HG03159 (cell line): Measurements from ENCODE around the gene GLIS1.

Source experiments
- ATAC-seq: cut with Tn5 transposase; IDR thresholded peaks from one replicate; pipeline ENCODE4 v1.9.1; 2021; ENCODE audit warnings: mild to moderate bottlenecking, moderate library complexity; ENCODE audit not compliant: unreplicated experiment

Gene GLIS1

GRCh38 chr1:53736290-53736689 lies 2.7 kb downstream of the GLIS1 start:
- ATAC-seq = no peak

DNA sequence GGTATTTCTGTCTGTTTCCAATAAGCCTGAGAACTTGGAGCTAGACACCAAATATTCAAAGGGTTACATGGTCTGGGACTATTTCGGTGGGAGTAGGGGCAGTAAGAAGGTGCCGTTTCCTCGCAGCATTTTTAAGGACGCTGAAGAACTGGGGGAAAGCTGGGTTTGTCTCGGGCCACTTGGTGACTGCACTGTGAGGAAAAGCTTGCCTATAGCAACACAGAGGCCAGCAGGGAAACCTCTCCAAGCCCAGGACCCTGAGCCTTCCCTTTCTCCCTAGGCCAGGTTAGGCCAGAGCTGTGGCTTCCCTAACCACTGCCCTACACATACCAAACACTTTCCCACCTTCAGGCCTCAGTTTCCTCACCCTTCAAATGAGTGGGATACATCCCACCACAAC lies 3.3 kb downstream of the GLIS1 start:
- no peak for ATAC-seq

GRCh38 chr1:53735261-53735660 lies 3.7 kb downstream of the GLIS1 start:
- ATAC-seq = no peak

GRCh38 chr1:53734650-53735211 lies 4.2 kb downstream of the GLIS1 start:
- no peak for ATAC-seq

- no peak for ATAC-seq
Measured at GRCh38 chr1:53733975-53734649, 4.9 kb downstream of the GLIS1 start.

DNA sequence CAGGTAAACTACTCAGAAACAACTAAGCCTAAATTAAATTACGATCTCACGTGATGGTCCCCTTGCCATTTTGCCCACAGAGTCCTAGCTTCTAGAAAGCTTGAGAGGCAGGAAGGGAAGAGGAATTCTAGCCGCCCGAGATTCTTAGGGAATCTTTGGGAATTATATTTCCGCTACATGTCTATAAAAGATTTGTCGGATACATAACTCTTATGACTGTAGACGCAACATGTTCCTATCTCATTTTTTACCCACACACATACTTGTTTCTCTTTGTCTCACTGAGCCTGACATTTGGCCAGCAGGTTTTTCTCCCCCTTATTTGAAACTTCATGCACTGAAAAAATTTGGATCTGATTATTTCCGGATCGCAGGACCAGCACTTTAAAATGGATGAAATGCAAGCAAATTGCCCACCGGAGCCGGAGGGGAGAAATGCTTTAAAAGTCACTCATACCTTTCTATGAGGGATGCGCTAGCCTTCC lies 5.5 kb downstream of the GLIS1 start:
- ATAC-seq = no peak

GRCh38 chr1:53732912-53733317 lies 6.0 kb downstream of the GLIS1 start:
- ATAC-seq = no peak

GRCh38 chr1:53732409-53732808 lies 6.6 kb downstream of the GLIS1 start:
- no peak for ATAC-seq

GRCh38 chr1:53731779-53732305 lies 7.1 kb downstream of the GLIS1 start:
- ATAC-seq = no peak

DNA sequence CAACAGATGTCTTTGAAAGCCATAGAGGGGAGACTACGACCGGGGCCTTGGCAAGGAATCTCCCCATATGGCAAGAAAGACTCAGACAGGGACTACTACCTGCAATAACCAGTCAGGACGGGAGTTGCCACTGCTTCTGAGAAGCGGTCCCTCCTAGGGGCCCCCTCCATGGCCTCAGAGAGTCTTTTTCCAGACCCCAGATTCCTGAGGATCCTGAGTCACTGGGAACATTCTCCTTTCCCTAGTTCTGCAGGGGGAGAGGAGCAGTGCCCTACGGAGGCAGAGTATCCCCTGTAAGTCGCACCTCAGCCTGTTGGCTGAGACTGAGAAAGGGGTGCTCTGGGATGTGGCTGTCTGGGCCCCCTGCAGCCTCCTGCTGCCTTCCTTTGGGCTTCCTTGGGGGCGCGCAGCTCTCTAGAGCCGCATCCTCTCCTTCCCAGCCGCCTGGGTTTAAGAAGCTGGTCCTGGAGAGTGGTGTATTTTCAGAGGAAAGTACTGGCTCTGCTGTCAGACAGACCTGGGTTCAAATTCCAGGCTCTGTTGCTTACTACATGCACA lies 7.8 kb downstream of the GLIS1 start:
- ATAC-seq = no peak

- ATAC-seq = no peak
Measured at GRCh38 chr1:53730224-53730865, 8.6 kb downstream of the GLIS1 start.

- ATAC-seq = no peak
Measured at GRCh38 chr1:53729456-53730223, 9.3 kb downstream of the GLIS1 start.

GRCh38 chr1:53728702-53729455 lies 10.1 kb downstream of the GLIS1 start:
- ATAC-seq = no peak

DNA sequence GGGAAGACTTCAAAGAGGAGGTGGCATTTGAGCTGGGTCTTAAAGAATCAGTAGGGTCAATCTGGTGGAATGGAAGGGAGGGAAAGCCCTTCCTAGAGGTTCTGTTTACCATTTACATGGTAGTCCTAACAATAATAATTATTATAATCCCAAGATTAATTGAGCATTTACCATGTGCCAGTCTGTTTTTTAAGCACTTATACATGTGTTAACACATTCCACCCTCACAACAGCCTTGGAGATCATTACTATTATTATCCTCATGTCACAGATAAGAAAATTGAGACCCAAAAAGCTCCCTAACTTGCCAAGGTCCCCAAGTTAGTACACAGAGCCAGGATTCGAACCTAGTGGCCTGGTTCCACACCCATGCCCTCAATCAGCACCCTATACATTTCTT lies 10.8 kb downstream of the GLIS1 start:
- no peak for ATAC-seq

DNA sequence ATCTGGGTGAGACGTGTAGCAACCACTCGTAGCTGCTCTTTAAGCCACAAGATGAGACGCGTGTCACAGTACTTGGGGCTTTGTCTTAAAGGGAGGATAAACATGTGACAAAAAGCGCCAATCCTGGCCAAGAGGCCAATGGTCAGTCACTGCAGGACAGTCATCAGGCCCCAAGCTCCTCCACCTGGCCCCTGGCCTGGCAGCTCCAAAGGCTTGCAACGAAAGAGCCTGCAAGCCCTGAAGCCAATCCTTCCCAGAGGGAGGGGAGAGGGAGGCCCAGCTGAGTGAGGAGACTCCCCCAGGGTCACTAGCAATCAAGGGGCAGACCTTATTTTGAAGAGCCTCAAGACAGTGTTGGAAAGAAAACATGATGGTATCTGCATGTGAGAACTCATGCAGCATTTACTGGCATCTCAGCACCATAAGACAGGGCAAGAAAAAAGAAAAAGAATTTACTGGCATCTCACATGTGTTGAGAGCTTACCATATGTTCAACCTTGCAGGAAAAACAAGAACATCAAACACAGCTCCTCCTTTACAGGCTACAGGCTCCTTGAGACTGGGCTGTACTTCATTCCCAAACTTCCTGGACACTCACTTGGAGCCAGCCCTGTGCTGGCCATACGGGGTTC lies 11.4 kb downstream of the GLIS1 start:
- ATAC-seq = no peak

DNA sequence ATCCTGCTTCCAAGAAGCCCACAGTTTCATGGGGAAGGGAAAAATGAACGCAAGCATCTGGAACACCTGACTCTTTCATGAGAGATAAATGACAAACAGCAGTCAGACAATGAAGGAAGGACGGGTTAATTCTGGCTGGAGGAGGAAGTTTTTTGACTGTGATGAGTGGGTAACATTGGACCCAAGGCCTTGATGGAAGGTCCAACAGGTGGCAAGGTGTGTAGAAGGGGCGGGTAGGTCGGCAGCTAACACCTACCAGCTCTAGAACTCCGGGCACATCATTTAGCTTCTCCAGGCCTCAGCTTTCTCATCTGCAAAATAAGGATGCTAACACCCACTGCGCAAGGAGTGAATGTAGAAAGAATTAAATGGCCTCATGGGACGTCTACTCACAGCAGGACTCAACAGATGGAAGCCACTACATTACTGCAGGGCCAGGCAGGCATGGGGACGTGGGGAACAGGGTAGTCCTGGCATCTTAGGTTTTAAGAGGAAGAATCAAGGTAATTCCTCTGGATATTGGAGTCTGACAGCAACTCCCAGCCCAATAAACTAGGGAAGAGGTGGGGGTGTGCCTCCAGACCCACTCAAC lies 12.9 kb downstream of the GLIS1 start:
- no peak for ATAC-seq

GRCh38 chr1:53725238-53725689 lies 13.7 kb downstream of the GLIS1 start:
- ATAC-seq = no peak

DNA sequence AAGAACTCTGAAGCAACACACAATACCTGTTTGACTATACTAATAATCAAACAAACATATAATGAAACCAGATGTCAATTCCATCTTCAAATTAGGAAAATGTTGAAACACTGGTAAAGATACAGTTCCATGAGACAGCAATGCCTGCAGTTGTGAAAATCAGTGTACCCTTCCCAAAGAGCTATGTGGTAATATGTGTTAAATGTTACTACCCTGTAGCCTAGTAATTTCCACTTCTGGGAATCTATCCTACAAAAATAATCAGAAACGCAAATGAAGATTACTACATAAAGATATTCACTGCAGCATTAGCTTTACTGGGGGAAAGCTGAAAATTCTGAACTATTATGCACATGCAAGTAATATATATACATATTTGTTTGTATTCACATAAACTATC lies 16.9 kb downstream of the GLIS1 start:
- ATAC-seq = no peak

DNA sequence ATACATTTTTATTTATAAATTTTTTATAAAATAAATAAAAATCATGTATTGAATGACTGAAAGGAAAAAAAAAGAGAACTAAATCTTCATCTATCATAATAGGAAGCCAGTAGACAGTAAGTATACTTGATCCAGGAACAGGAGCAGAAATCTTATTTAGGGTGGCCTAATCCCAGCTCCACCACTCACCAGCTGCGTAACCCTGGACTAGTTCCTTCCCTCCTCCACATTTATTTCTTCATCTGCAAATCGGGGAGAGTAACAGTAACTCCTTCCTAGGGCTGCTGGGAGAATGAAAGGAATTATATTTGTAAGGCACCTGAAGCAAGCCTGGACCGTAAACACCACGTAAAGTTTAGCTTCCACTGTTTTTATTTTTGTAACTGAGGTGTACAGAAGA lies 17.9 kb downstream of the GLIS1 start:
- ATAC-seq = no peak
